Measurements from ENCODE around the gene UBD. TPM values are rescaled to one million over a fixed set of nuclear protein-coding genes. Genes with fewer than 3 reads are reported as not detected.

UBD gene
- total RNA-seq = under 1 TPM; 0.65 to 0.68 TPM

DNA sequence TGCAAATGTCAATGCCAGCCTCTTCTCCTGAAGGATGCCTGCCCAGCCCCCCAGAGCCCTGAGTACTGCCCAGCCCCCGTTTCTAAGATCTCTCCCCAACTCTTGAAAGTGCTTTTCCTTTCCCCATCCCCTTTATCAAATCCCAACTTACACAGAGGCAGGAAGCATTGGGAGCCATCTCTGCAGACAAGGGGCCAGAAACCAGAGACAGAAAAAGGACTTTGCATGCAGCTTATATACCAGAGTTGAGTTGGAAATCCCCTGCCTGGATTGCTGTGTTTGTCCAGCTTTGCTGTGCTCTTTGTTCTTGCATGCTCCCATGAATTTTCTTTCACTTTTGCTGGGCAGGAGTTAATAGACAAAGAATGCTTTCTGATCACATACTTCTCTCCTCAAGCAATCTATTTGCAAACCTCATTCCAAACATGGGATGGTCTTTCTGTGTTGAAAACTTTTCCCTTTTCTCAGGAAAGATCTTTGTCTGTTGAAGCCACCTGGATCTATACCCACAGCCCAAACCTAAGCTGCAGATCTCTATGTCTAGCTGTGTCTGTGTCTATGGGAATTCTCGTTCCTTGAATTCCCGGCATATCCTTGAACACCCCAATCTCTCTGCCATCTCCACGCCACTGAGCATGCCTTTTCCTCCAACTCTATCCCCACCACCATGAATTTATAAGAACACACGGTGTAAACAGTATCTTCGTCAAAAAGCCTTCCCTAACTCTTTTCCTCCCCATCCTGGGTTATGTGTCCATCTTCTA lies at the start of gene UBD:
UBD (minus strand) TSS at position 209 of the 764 bp plus-strand sequence; CDS start at position 178, 31 bp downstream.

DNA sequence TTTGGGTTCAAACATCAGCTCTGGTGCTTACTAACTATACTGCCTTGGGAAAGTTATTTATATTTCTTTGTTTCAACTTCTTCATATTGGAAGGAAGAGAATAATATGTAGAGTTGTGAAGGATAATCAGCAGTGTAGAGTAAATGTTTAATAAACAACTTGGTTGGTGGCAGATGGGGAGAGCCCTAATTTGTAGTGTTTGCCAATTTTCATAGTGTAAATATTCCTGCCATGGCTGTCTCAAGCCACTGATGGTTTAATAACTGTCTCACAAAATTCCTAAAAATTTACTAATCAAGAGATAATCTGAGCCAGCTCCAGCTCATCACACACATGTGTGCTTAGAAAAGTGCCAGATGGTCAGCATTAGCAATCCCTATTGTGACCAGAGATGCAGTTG lies 25.3 kb upstream of the UBD start, which contains the start of gene OR2H2:
OR2H2 (plus strand) TSS at position 301 of the 400 bp plus-strand sequence. CDS start 2,824 bp downstream, outside the sequence.

Other genes starting within 250 kb of the UBD start
- gene OR5V1, start 190.9 kb downstream of the UBD start, total RNA-seq = not detected
- gene OR12D3, start 184.4 kb downstream of the UBD start, total RNA-seq = not detected
- gene OR12D2, start 164.1 kb downstream of the UBD start, total RNA-seq = not detected
- not detected for gene OR12D1, start 144.8 kb downstream of the UBD start, total RNA-seq
- not detected for gene OR10C1, start 120.4 kb downstream of the UBD start, total RNA-seq
- gene OR11A1, start 102.7 kb downstream of the UBD start, total RNA-seq = not detected
- not detected for gene OR2H1, start 102.6 kb downstream of the UBD start, total RNA-seq
- not detected for gene MAS1L, start 71.8 kb downstream of the UBD start, total RNA-seq
- gene OR2H2, start 25.4 kb upstream of the UBD start, total RNA-seq = not detected
- 10 to 100 TPM; 29.8 to 39.4 TPM for gene GABBR1, start 73.5 kb upstream of the UBD start, total RNA-seq
- gene MOG, start 97.4 kb upstream of the UBD start, total RNA-seq = not detected
- gene ZFP57, start 121.4 kb upstream of the UBD start, total RNA-seq = not detected
- 100 to 1,000 TPM; 312 to 332 TPM for gene HLA-F, start 163.7 kb upstream of the UBD start, total RNA-seq

Data from activated naive CD4-positive, alpha-beta T cell treated with anti-CD3 and anti-CD28 coated beads, Interleukin-2, amount 10 ng/mL, durations not matched to agents 5 hours and 36 hours (primary cell).